ENCODE data around the gene ZSWIM3.

Gene ZSWIM3

DNA sequence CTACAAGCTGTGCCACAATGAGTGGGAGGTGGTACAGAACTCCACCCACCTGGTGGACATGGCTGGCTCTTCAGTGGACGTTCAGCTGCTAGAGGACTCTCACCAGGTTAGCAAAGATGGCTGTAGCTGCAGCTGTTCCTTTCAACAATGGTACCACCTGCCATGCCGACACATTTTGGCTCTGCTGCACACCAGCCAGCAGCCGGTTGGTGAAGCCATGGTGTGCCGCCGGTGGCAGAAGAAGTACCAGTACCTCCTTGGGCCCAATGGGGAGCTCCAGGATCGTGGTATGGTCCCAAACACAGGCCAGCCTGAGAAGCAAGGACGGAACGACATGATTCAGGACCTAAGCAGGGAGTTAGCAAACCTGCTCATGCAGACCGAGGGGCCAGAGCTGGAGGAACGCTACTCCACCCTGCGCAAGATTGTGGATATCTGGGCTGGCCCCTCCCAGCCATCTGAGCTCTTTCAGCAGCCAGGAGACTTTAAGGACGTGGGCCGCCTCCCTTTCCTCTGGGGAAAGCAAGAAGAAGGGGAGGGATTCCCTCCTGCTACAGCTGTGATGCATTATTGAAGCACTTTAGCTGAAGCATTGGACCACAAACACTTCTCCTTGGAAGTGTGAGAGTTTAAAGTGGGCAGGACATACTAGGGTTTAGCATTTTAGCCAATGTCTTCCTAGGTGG lies 20.8 kb downstream of the ZSWIM3 start:
- H3K27me3 ChIP-seq (ENCODE audit: control insufficient read depth in 3 of 3, insufficient read depth in 3 of 3, low read depth in 1 of 3, low read length in 3 of 3), result no peaks in the 10 kb centered on the region
- peak overlapping the region; percentile 19 for H4K8ac ChIP-seq (ENCODE audit: low read depth, low read length)
- no peak overlapping the region for H3K9ac ChIP-seq (ENCODE audit: low read depth, low read length, poor library complexity)
- no peak overlapping the region for H3K4me3 ChIP-seq (ENCODE audit: low read length in 2 of 2)
- no CpG with 5 or more reads among the region's 13 CpGs for WGBS, 2 donors (ENCODE audit: extremely low coverage in 2 of 2, insufficient read length in 2 of 2, insufficient replicate concordance in 1 of 2)
- no peak overlapping the region for H3K4ac ChIP-seq (ENCODE audit: low read length)
- no peak overlapping the region for H4K91ac ChIP-seq (ENCODE audit: low read depth, low read length, poor library complexity)
- no peak overlapping the region for H3K14ac ChIP-seq (ENCODE audit: low read length)
- H3K36me3 ChIP-seq (replicated peaks in 1 of 2; ENCODE audit: control insufficient read depth in 2 of 2, insufficient read depth in 2 of 2, low read length in 2 of 2), result peaks cover 10 to 30% of the 10 kb centered on the region in 2 donors
- H2BK15ac ChIP-seq (ENCODE audit: low read length), result no peak overlapping the region
- no peak overlapping the region for H3K18ac ChIP-seq (ENCODE audit: low read length)
- no peak overlapping the region for H3K27ac ChIP-seq (replicated peaks; ENCODE audit: low read length)
- H2AK5ac ChIP-seq (ENCODE audit: low read depth, low read length), result no peak overlapping the region
- H3K4me1 ChIP-seq (ENCODE audit: control insufficient read depth in 2 of 2, insufficient read depth in 1 of 2, low read depth in 1 of 2, low read length in 2 of 2), result peaks cover 0 to 3% of the 10 kb centered on the region in 2 donors
- no peak overlapping the region for H2BK120ac ChIP-seq (ENCODE audit: low read depth, low read length)
- no peak for DNase-seq (ENCODE audit: low spot score)
- no peak overlapping the region for H2BK12ac ChIP-seq (ENCODE audit: low read length)
- no peaks in the 10 kb centered on the region for H3K9me3 ChIP-seq (replicated peaks in 1 of 2; ENCODE audit: control insufficient read depth in 2 of 2, insufficient read depth in 1 of 2, low read depth in 1 of 2, low read length in 2 of 2)
- H3K79me1 ChIP-seq (ENCODE audit: low read depth, low read length), result peaks cover 1% of the 10 kb centered on the region
- H3K23ac ChIP-seq (ENCODE audit: low read depth, low read length, poor library complexity), result no peak overlapping the region
- no peak overlapping the region for H3K4me2 ChIP-seq (ENCODE audit: insufficient read depth, low read length, poor library complexity, severe bottlenecking)
- H2AFZ ChIP-seq (ENCODE audit: low read length), result no peak overlapping the region
- H2BK5ac ChIP-seq (ENCODE audit: low read length), result no peak overlapping the region

DNA sequence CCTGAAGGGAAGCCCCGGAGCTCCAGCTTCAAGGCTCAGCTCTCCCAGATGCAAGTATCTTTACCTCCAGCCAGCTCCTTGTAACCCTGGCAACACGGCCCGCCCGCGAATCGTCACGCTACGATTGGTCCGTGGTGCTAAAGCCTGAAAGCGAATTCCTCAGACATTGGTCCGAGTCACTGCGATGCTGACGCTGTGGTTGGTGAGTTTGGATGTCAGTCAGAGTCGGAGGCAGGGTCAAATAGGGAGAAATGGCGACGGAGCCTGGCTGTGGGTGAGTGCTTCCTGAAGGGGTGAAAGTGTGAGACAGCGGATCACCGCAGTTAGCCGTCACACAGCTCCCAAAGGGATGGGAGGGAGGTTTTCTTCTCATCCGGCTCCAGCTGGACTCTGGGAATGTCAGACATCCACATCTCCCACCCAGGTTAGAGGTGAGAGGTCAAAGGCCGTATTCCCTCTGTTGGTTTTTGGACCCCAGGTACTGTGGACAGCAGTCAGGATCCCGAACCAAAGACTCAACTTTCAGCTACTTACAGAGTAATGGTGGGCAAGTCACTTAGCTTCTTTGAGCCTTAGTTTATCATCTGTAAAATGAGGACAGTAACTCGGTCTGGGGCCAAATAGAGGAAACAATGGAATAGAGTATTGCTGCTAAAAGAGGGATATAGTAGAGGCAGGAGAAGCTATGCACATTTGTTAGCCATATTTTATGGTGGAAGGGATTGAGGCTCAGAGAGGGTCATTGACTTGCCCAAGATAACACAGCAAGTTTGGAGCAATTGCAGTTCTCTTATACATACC lies 23.8 kb downstream of the ZSWIM3 start, which contains the start of gene ZSWIM1:
Gene ZSWIM1 (plus strand): TSS at position 240 of the 801 bp plus-strand sequence. CDS start 1,366 bp downstream, outside the sequence.
- no CpG with 5 or more reads among the region's 23 CpGs for WGBS, 2 donors (ENCODE audit: extremely low coverage in 2 of 2, insufficient read length in 2 of 2, insufficient replicate concordance in 1 of 2)

DNA sequence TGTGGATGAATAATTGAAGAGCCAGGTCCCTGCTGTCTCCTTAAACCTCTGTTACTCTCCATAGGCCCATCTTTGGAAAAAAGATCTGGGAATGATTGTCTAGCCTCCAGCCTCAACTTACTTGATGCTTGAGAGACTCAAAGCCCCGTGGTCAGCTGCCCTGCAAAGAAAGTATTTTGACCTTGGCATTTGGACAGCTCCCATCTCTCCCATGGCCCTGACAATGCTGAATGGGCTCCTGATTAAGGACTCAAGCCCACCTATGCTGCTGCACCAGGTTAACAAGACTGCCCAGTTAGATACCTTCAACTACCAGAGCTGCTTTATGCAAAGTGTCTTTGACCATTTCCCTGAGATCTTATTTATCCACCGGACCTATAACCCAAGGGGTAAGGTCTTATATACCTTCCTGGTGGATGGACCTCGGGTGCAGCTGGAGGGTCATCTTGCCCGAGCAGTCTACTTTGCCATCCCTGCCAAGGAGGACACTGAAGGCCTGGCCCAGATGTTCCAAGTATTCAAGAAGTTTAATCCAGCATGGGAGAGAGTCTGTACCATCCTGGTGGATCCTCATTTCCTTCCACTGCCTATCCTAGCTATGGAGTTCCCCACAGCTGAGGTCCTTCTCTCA lies 25.2 kb downstream of the ZSWIM3 start:
- H2AK5ac ChIP-seq (ENCODE audit: low read depth, low read length), result no peak overlapping the region
- no peak overlapping the region for H3K9ac ChIP-seq (ENCODE audit: low read depth, low read length, poor library complexity)
- H2BK5ac ChIP-seq (ENCODE audit: low read length), result no peak overlapping the region
- H3K18ac ChIP-seq (ENCODE audit: low read length), result no peak overlapping the region
- H4K8ac ChIP-seq (ENCODE audit: low read depth, low read length), result no peak overlapping the region
- no peak overlapping the region for H3K4me2 ChIP-seq (ENCODE audit: insufficient read depth, low read length, poor library complexity, severe bottlenecking)
- no peak overlapping the region for H2BK12ac ChIP-seq (ENCODE audit: low read length)
- peaks cover 21 to 54% of the 10 kb centered on the region in 2 donors for H3K36me3 ChIP-seq (replicated peaks in 1 of 2; ENCODE audit: control insufficient read depth in 2 of 2, insufficient read depth in 2 of 2, low read length in 2 of 2)
- no peak overlapping the region for H2BK120ac ChIP-seq (ENCODE audit: low read depth, low read length)
- H3K4ac ChIP-seq (ENCODE audit: low read length), result no peak overlapping the region
- no peak overlapping the region for H2AFZ ChIP-seq (ENCODE audit: low read length)
- no peak overlapping the region for H4K91ac ChIP-seq (ENCODE audit: low read depth, low read length, poor library complexity)
- peaks cover 0 to 3% of the 10 kb centered on the region in 2 donors for H3K4me1 ChIP-seq (ENCODE audit: control insufficient read depth in 2 of 2, insufficient read depth in 1 of 2, low read depth in 1 of 2, low read length in 2 of 2)
- H2BK15ac ChIP-seq (ENCODE audit: low read length), result no peak overlapping the region
- H3K9me3 ChIP-seq (replicated peaks in 1 of 2; ENCODE audit: control insufficient read depth in 2 of 2, insufficient read depth in 1 of 2, low read depth in 1 of 2, low read length in 2 of 2), result peaks cover 0 to 1% of the 10 kb centered on the region in 2 donors
- peaks cover 1% of the 10 kb centered on the region for H3K79me1 ChIP-seq (ENCODE audit: low read depth, low read length)
- no CpG with 5 or more reads among the region's 4 CpGs for WGBS, 2 donors (ENCODE audit: extremely low coverage in 2 of 2, insufficient read length in 2 of 2, insufficient replicate concordance in 1 of 2)
- DNase-seq (ENCODE audit: low spot score), result no peak
- no peak overlapping the region for H3K27ac ChIP-seq (replicated peaks; ENCODE audit: low read length)
- no peaks in the 10 kb centered on the region for H3K27me3 ChIP-seq (ENCODE audit: control insufficient read depth in 3 of 3, insufficient read depth in 3 of 3, low read depth in 1 of 3, low read length in 3 of 3)
- no peak overlapping the region for H3K23ac ChIP-seq (ENCODE audit: low read depth, low read length, poor library complexity)
- no peak overlapping the region for H3K4me3 ChIP-seq (ENCODE audit: low read length in 2 of 2)
- no peak overlapping the region for H3K14ac ChIP-seq (ENCODE audit: low read length)

More for the DNA sequence above, 23.8 kb downstream of the ZSWIM3 start, which contains the start of gene ZSWIM1:
- no peak within 1 kb of the TSS for H2BK5ac ChIP-seq (ENCODE audit: low read length)
- H2BK15ac ChIP-seq (ENCODE audit: low read length), result no peak within 1 kb of the TSS
- H3K14ac ChIP-seq (ENCODE audit: low read length), result no peak within 1 kb of the TSS
- H3K4ac ChIP-seq (ENCODE audit: low read length), result no peak within 1 kb of the TSS
- H3K9ac ChIP-seq (ENCODE audit: low read depth, low read length, poor library complexity), result peak within 1 kb of the TSS; percentile 87
- H3K27me3 ChIP-seq (ENCODE audit: control insufficient read depth in 3 of 3, insufficient read depth in 3 of 3, low read depth in 1 of 3, low read length in 3 of 3), result no peaks in the 10 kb centered on the region
- H4K8ac ChIP-seq (ENCODE audit: low read depth, low read length), result no peak within 1 kb of the TSS
- no peak within 1 kb of the TSS for H4K91ac ChIP-seq (ENCODE audit: low read depth, low read length, poor library complexity)
- H3K79me1 ChIP-seq (ENCODE audit: low read depth, low read length), result peaks cover 1% of the 10 kb centered on the region
- peak within 1 kb of the TSS; percentile 83 for H2AFZ ChIP-seq (ENCODE audit: low read length)
- H3K18ac ChIP-seq (ENCODE audit: low read length), result peak within 1 kb of the TSS; percentile 88
- H3K23ac ChIP-seq (ENCODE audit: low read depth, low read length, poor library complexity), result no peak within 1 kb of the TSS
- peak; percentile 99 for DNase-seq (ENCODE audit: low spot score)
- peak within 1 kb of the TSS; percentile 77 to 95 for H3K4me3 ChIP-seq (ENCODE audit: low read length in 2 of 2)
- H3K4me2 ChIP-seq (ENCODE audit: insufficient read depth, low read length, poor library complexity, severe bottlenecking), result peak within 1 kb of the TSS; percentile 81
- peaks cover 21 to 51% of the 10 kb centered on the region in 2 donors for H3K36me3 ChIP-seq (replicated peaks in 1 of 2; ENCODE audit: control insufficient read depth in 2 of 2, insufficient read depth in 2 of 2, low read length in 2 of 2)
- no peak within 1 kb of the TSS for H2BK120ac ChIP-seq (ENCODE audit: low read depth, low read length)
- H3K4me1 ChIP-seq (ENCODE audit: control insufficient read depth in 2 of 2, insufficient read depth in 1 of 2, low read depth in 1 of 2, low read length in 2 of 2), result peaks cover 0 to 3% of the 10 kb centered on the region in 2 donors
- peak within 1 kb of the TSS; percentile 70 for H3K27ac ChIP-seq (replicated peaks; ENCODE audit: low read length)
- peaks cover 0 to 1% of the 10 kb centered on the region in 2 donors for H3K9me3 ChIP-seq (replicated peaks in 1 of 2; ENCODE audit: control insufficient read depth in 2 of 2, insufficient read depth in 1 of 2, low read depth in 1 of 2, low read length in 2 of 2)
- H2AK5ac ChIP-seq (ENCODE audit: low read depth, low read length), result no peak within 1 kb of the TSS
- no peak within 1 kb of the TSS for H2BK12ac ChIP-seq (ENCODE audit: low read length)

DNA sequence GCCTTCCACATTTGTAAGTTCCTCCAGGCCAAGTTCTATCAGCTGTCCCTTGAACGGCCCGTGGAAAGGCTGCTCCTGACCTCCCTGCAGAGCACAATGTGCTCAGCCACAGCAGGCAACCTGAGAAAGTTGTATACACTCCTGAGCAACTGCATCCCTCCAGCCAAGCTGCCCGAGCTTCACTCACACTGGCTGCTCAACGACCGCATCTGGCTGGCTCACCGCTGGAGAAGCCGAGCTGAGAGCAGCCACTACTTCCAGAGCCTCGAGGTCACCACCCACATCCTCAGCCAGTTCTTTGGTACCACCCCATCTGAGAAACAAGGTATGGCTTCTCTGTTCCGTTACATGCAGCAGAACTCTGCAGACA lies 25.7 kb downstream of the ZSWIM3 start:
- H3K4ac ChIP-seq (ENCODE audit: low read length), result no peak overlapping the region
- no peak overlapping the region for H2BK5ac ChIP-seq (ENCODE audit: low read length)
- no peak overlapping the region for H3K27ac ChIP-seq (replicated peaks; ENCODE audit: low read length)
- H3K4me1 ChIP-seq (ENCODE audit: control insufficient read depth in 2 of 2, insufficient read depth in 1 of 2, low read depth in 1 of 2, low read length in 2 of 2), result peaks cover 0 to 3% of the 10 kb centered on the region in 2 donors
- no peak overlapping the region for H2AFZ ChIP-seq (ENCODE audit: low read length)
- H2BK15ac ChIP-seq (ENCODE audit: low read length), result no peak overlapping the region
- H3K27me3 ChIP-seq (ENCODE audit: control insufficient read depth in 3 of 3, insufficient read depth in 3 of 3, low read depth in 1 of 3, low read length in 3 of 3), result no peaks in the 10 kb centered on the region
- H2AK5ac ChIP-seq (ENCODE audit: low read depth, low read length), result no peak overlapping the region
- peaks cover 0 to 1% of the 10 kb centered on the region in 2 donors for H3K9me3 ChIP-seq (replicated peaks in 1 of 2; ENCODE audit: control insufficient read depth in 2 of 2, insufficient read depth in 1 of 2, low read depth in 1 of 2, low read length in 2 of 2)
- H4K91ac ChIP-seq (ENCODE audit: low read depth, low read length, poor library complexity), result no peak overlapping the region
- no peak overlapping the region for H4K8ac ChIP-seq (ENCODE audit: low read depth, low read length)
- no CpG with 5 or more reads among the region's 9 CpGs for whole genome bisulfite sequencing, 2 donors (ENCODE audit: extremely low coverage in 2 of 2, insufficient read length in 2 of 2, insufficient replicate concordance in 1 of 2)
- peaks cover 1% of the 10 kb centered on the region for H3K79me1 ChIP-seq (ENCODE audit: low read depth, low read length)
- H3K4me3 ChIP-seq (ENCODE audit: low read length in 2 of 2), result no peak overlapping the region
- H3K9ac ChIP-seq (ENCODE audit: low read depth, low read length, poor library complexity), result no peak overlapping the region
- H3K18ac ChIP-seq (ENCODE audit: low read length), result no peak overlapping the region
- H3K23ac ChIP-seq (ENCODE audit: low read depth, low read length, poor library complexity), result no peak overlapping the region
- H2BK12ac ChIP-seq (ENCODE audit: low read length), result no peak overlapping the region
- H3K4me2 ChIP-seq (ENCODE audit: insufficient read depth, low read length, poor library complexity, severe bottlenecking), result no peak overlapping the region
- no peak for DNase-seq (ENCODE audit: low spot score)
- H3K36me3 ChIP-seq (replicated peaks in 1 of 2; ENCODE audit: control insufficient read depth in 2 of 2, insufficient read depth in 2 of 2, low read length in 2 of 2), result peaks cover 19 to 51% of the 10 kb centered on the region in 2 donors
- no peak overlapping the region for H3K14ac ChIP-seq (ENCODE audit: low read length)
- no peak overlapping the region for H2BK120ac ChIP-seq (ENCODE audit: low read depth, low read length)

Measured in neuronal stem cell (in vitro differentiated cells).